AG04449 (cell line): Measurements from ENCODE around the gene RNF175.

Experiments
- CTCF ChIA-PET: fragments of 350-600 bp; formaldehyde crosslinking; extraction: SDS; loops from one replicate; lab custom pipeline; 2021; ENCODE audit warnings: antibody characterized with exemption; lab: Yijun Ruan, JAX
- POLR2A ChIA-PET: fragments of 400-600, 350-600 bp; formaldehyde crosslinking; extraction: SDS; loops from one replicate; lab custom pipeline; 2020; ENCODE audit warnings: antibody characterized with exemption, inconsistent platforms; lab: Yijun Ruan, JAX
- DNase-seq: peaks from one replicate; pipeline ENCODE4 v3.0.0-alpha.2; 2010; ENCODE audit warnings: low read depth, low spot score
- H3K4me3 ChIP-seq: 2 replicates; pipeline ENCODE4 v1.5.1; 2011; ENCODE audit warnings: low read depth, mild to moderate bottlenecking, control low read depth, low read length
- CTCF ChIP-seq: IDR thresholded peaks from one replicate; pipeline ENCODE4 v1.5.1; 2011; ENCODE audit warnings: mild to moderate bottlenecking, moderate library complexity, low read length, control low read depth, inconsistent platforms; ENCODE audit not compliant: insufficient read depth; ENCODE audit errors: missing control alignments

Gene RNF175

GRCh38 chr4:153758688-153759406, 977 bp downstream of the RNF175 start:
- POLR2A ChIA-PET = no interaction called here
- no peak for DNase-seq
- CTCF ChIA-PET = no interaction called here
- no peak for TF ChIP-seq CTCF
- H3K4me3 ChIP-seq = 0 out of 2 replicates have a peak overlapping the region, but pooled peaks have one; percentile 15

GRCh38 chr4:153758136-153758535, 1.7 kb downstream of the RNF175 start:
- CTCF ChIA-PET = no interaction called here
- no peak overlapping the region for H3K4me3 ChIP-seq
- POLR2A ChIA-PET = no interaction called here
- DNase-seq = no peak
- TF ChIP-seq CTCF = no peak

GRCh38 chr4:153757407-153757806, 2.4 kb downstream of the RNF175 start:
- CTCF ChIA-PET = no interaction called here
- POLR2A ChIA-PET = no interaction called here
- no peak overlapping the region for H3K4me3 ChIP-seq
- no peak for DNase-seq
- TF ChIP-seq CTCF = no peak

GRCh38 chr4:153755186-153755585, 4.6 kb downstream of the RNF175 start:
- POLR2A ChIA-PET = no interaction called here
- CTCF ChIA-PET = no interaction called here
- no peak overlapping the region for H3K4me3 ChIP-seq
- no peak for TF ChIP-seq CTCF
- DNase-seq = no peak

GRCh38 chr4:153750197-153750817, 9.5 kb downstream of the RNF175 start:
- ChIA-PET CTCF (interaction anchor here (0.8 to 2.6 kb wide), 19 partner anchors 9 to 796 kb away, joined by 3 to 16 read pairs (median 4); no protein-coding TSS in a partner anchor), POLR2A (no interaction called here)
- TF ChIP-seq CTCF = peak; percentile 68
- peak; percentile 14 for DNase-seq
- H3K4me3 ChIP-seq = no peak overlapping the region

- DNase-seq = no peak
- ChIA-PET POLR2A (no interaction called here), CTCF (interaction anchor here (1.3 kb wide), 1 partner anchor 64 kb away, joined by 3 read pairs; the partner anchor contains the start of gene TLR2)
- no peak overlapping the region for H3K4me3 ChIP-seq
- TF ChIP-seq CTCF = no peak
Observed at GRCh38 chr4:153748378-153748777, 11.4 kb downstream of the RNF175 start.
